Upper lobe of left lung (tissue), 6 donors: ENCODE measurements around the gene SEMA4A. TPM values are rescaled to one million over a fixed set of nuclear protein-coding genes. Genes with fewer than 3 reads are reported as not detected.

Experiments used
- ATAC-seq, 2 donors: fragments of 200-7000 bp; cut with Tn5 transposase; one replicate each; pipeline ENCODE4 v1.9.1; 2022; ENCODE audit warnings: mild to moderate bottlenecking in 2 of 2, moderate library complexity in 2 of 2; ENCODE audit not compliant: low FRiP score in 2 of 2
- DNase-seq, 2 donors: peaks; one replicate each; pipeline ENCODE4 v3.0.0-alpha.2; 2019 to 2020
- H3K27ac ChIP-seq, 4 donors: fragments of 200-600 bp; sonication (generic); one replicate each; pipeline ENCODE4 v1.5.1; 2016 to 2019
- H3K27me3 ChIP-seq, 4 donors: fragments of 200-600 bp; sonication (generic); one replicate each; pipeline ENCODE4 v1.5.1; 2017 to 2019
- H3K36me3 ChIP-seq, 4 donors: fragments of 200-600 bp; sonication (generic); one replicate each; pipeline ENCODE4 v1.5.1; 2016 to 2019
- H3K4me1 ChIP-seq, 4 donors: fragments of 200-600 bp; sonication (generic); one replicate each; pipeline ENCODE4 v1.5.1; 2018 to 2019
- H3K4me3 ChIP-seq, 4 donors: fragments of 200-600 bp; sonication (generic); one replicate each; pipeline ENCODE4 v1.5.1; 2017 to 2019; ENCODE audit warnings: mild to moderate bottlenecking in 2 of 4, moderate library complexity in 1 of 4
- H3K9me3 ChIP-seq, 4 donors: fragments of 200-600 bp; sonication (generic); one replicate each; pipeline ENCODE4 v1.5.1; 2018 to 2019
- CTCF ChIP-seq, 6 experiments: fragments of 450-650 bp in 4 of 6; fragments of 200-600 bp in 2 of 6; sonication (generic) in 2 of 6; IDR thresholded peaks; one replicate each; pipeline ENCODE4 v1.5.1; 2016 to 2019; ENCODE audit warnings: antibody characterized with exemption in 6 of 6
- EP300 ChIP-seq, 4 donors: sonication (generic); formaldehyde crosslinking; IDR thresholded peaks; one replicate each; pipeline ENCODE4 v1.5.1; 2017; ENCODE audit warnings: antibody characterized with exemption in 4 of 4, control low read depth in 2 of 4
- POLR2A ChIP-seq, 4 donors: fragments of 450-650 bp; IDR thresholded peaks; one replicate each; pipeline ENCODE4 v1.5.1; 2016 to 2017; ENCODE audit warnings: antibody characterized with exemption in 4 of 4, mild to moderate bottlenecking in 2 of 4
- POLR2AphosphoS5 ChIP-seq, 2 donors: sonication (generic); formaldehyde crosslinking; IDR thresholded peaks; one replicate each; pipeline ENCODE4 v1.5.1; 2017; ENCODE audit warnings: antibody characterized with exemption in 2 of 2
- WGBS, 2 donors: methylation state at CpG; one replicate each; pipeline ENCODE4 v1.1.5; 2017 to 2018; 5-methylcytosine and 5-hydroxymethylcytosine counted together
- total RNA-seq, 6 donors: library from RNA; depleted of rRNA in 4 of 6; stranded (reverse); fragments of >200 nt in 4 of 6; gene quantifications; one replicate each; pipeline versions ENCODE4 v1.1.0 to v1.2.1, GENCODE V29; 2016 to 2021
- donor health status: DM: no; HTN: no; CAD: no; lungs with moderate emphysema.
- donor health status: DM: no; HTN: yes; CAD: no; lungs with severe emphysema.

The SEMA4A gene
- total RNA-seq, 6 donors from 2014 or later = 28.9 to 65.9 (median 33.5) TPM

- DNase-seq = no peak
- Histone ChIP-seq H3K4me1 (peaks cover 7 to 23% (median 16%) of the 10 kb centered on the region in 4 donors), H3K27ac (no peak overlapping the region), H3K4me3 (no peak overlapping the region), H3K9me3 (no peaks in the 10 kb centered on the region), H3K36me3 (peaks cover 0 to 6% (median 2%) of the 10 kb centered on the region in 4 donors), H3K27me3 (no peaks in the 10 kb centered on the region)
- no peak for ATAC-seq
- no peak for TF ChIP-seq EP300 (IDR thresholded peaks at IDR 0.05)
- no peak for TF ChIP-seq POLR2A (IDR thresholded peaks at IDR 0.05)
- TF ChIP-seq CTCF (IDR thresholded peaks at IDR 0.05) = no peak
- no peak for TF ChIP-seq POLR2AphosphoS5 (IDR thresholded peaks at IDR 0.05)
- WGBS, 2 donors = 41 to 83% methylated on average over 1 of the region's 1 CpG
Observed at GRCh38 chr1:156163712-156164111, 10.3 kb downstream of the SEMA4A start.

GRCh38 chr1:156164125-156164831, 10.9 kb downstream of the SEMA4A start:
- Histone ChIP-seq H3K27ac (no peak overlapping the region), H3K9me3 (no peaks in the 10 kb centered on the region), H3K27me3 (no peaks in the 10 kb centered on the region), H3K36me3 (peaks cover 0 to 7% (median 2%) of the 10 kb centered on the region in 4 donors), H3K4me1 (peaks cover 7 to 23% (median 16%) of the 10 kb centered on the region in 4 donors), H3K4me3 (no peak overlapping the region)
- 80 to 86% methylated on average over 6 of the region's 6 CpGs for WGBS, 2 donors
- no peak for TF ChIP-seq CTCF (IDR thresholded peaks at IDR 0.05)
- TF ChIP-seq EP300 (IDR thresholded peaks at IDR 0.05) = no peak
- no peak for TF ChIP-seq POLR2AphosphoS5 (IDR thresholded peaks at IDR 0.05)
- TF ChIP-seq POLR2A (IDR thresholded peaks at IDR 0.05) = no peak
- DNase-seq (no peak), ATAC-seq (no peak)

GRCh38 chr1:156165083-156165482, 11.7 kb downstream of the SEMA4A start:
- Histone ChIP-seq H3K9me3 (no peaks in the 10 kb centered on the region), H3K27ac (no peak overlapping the region), H3K4me3 (no peak overlapping the region), H3K27me3 (no peaks in the 10 kb centered on the region), H3K4me1 (peaks cover 7 to 19% (median 14%) of the 10 kb centered on the region in 4 donors), H3K36me3 (peaks cover 0 to 7% (median 2%) of the 10 kb centered on the region in 4 donors)
- 33 to 39% methylated on average over 2 of the region's 2 CpGs for WGBS, 2 donors
- TF ChIP-seq POLR2AphosphoS5 (IDR thresholded peaks at IDR 0.05) = no peak
- peak in 1 of 4 donors; percentile 14 for TF ChIP-seq POLR2A (IDR thresholded peaks at IDR 0.05)
- ATAC-seq (no peak), DNase-seq (no peak)

GRCh38 chr1:156167536-156167935, 14.2 kb downstream of the SEMA4A start:
- peaks cover 0 to 7% (median 1%) of the 10 kb centered on the region in 4 donors for H3K4me1 ChIP-seq
- no peak for TF ChIP-seq POLR2AphosphoS5 (IDR thresholded peaks at IDR 0.05)
- no peak for TF ChIP-seq POLR2A (IDR thresholded peaks at IDR 0.05)
- TF ChIP-seq CTCF (IDR thresholded peaks at IDR 0.05) = no peak
- no peak for TF ChIP-seq EP300 (IDR thresholded peaks at IDR 0.05)
- 55 to 58% methylated on average over 5 of the region's 5 CpGs for WGBS, 2 donors

GRCh38 chr1:156172696-156173470, 19.5 kb downstream of the SEMA4A start:
- H3K9me3 ChIP-seq = no peaks in the 10 kb centered on the region
- no peaks in the 10 kb centered on the region for H3K4me1 ChIP-seq
- ATAC-seq (no peak), DNase-seq (no peak)
- TF ChIP-seq EP300 (IDR thresholded peaks at IDR 0.05) (no peak), CTCF (IDR thresholded peaks at IDR 0.05) (no peak), POLR2AphosphoS5 (IDR thresholded peaks at IDR 0.05) (no peak), POLR2A (IDR thresholded peaks at IDR 0.05) (no peak)
- no peak overlapping the region for H3K27ac ChIP-seq
- H3K4me3 ChIP-seq = no peak overlapping the region
- 86% methylated on average over 9 of the region's 9 CpGs for WGBS, 2 donors
- no peaks in the 10 kb centered on the region for H3K27me3 ChIP-seq
- peaks cover 0 to 31% (median 11%) of the 10 kb centered on the region in 4 donors for H3K36me3 ChIP-seq

More at GRCh38 chr1:156167536-156167935, 14.2 kb downstream of the SEMA4A start:
- peaks cover 0 to 11% (median 4%) of the 10 kb centered on the region in 4 donors for H3K36me3 ChIP-seq
- H3K27me3 ChIP-seq = no peaks in the 10 kb centered on the region
- H3K9me3 ChIP-seq = no peaks in the 10 kb centered on the region
- ATAC-seq (no peak), DNase-seq (no peak)
- H3K27ac ChIP-seq = no peak overlapping the region
- H3K4me3 ChIP-seq = no peak overlapping the region
